ENCODE results near the gene SDCBP2. TPM values are rescaled to one million over a fixed set of nuclear protein-coding genes. Genes with fewer than 3 reads are reported as not detected.

The SDCBP2 gene
- total and polyA plus RNA-seq, 2 of the 8 experiments (the other 6 are each of a cell fraction or from before 2014, with no cell fraction given) = 4.2 to 6.7 TPM

DNA sequence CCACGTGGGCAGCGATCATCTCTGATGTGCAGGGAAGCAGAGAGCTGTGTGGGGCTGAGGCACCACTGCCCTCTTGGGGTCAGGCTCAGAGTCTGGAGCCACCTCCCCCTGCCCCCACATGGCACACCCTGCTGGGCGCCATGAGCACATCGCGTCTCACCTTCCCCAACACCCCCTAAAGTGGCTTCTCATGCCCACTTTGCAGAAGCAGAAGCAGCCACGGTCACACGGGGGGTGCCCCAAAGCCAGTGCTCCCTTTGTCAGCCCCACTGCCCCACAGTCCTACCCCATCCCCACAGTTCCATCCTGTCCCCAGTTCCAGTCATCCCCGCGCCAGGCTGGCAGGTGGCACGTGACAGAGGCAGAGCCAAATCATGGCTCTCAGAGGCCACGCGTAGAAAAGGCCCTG, 19.5 kb downstream of the SDCBP2 start:
- no peak for FAIRE-seq
- ChIA-PET CTCF (ENCODE audit: partially characterized antibody) (interaction anchor here (0.9 to 1.3 kb wide), 4 partner anchors 13 to 110 kb away, joined by 3 to 4 read pairs (median 3); no protein-coding TSS in a partner anchor), POLR2A (ENCODE audit: partially characterized antibody) (interaction anchor here (1.5 to 2.6 kb wide), 4 partner anchors 10 to 42 kb away, joined by 3 to 6 read pairs (median 6); no protein-coding TSS in a partner anchor)
- no peak overlapping the region for H4K8ac ChIP-seq (ENCODE audit: extremely low read depth, insufficient read depth, low read length)
- DNase-seq (ENCODE audit: low read depth in 1 of 2, low spot score in 2 of 2) = peak in 1 of 2 experiments; percentile 65
- no peak overlapping the region for H4K91ac ChIP-seq (replicated peaks; ENCODE audit: insufficient read length, low read length)
- no peak overlapping the region for H3K9ac ChIP-seq (replicated peaks in 1 of 4; ENCODE audit: extremely low read depth in 1 of 4, low read depth in 3 of 4, low read length in 3 of 4)
- no peaks in the 10 kb centered on the region for H3K9me3 ChIP-seq (ENCODE audit: insufficient read depth in 2 of 2, low read depth in 1 of 2, low read length in 1 of 2)
- no peak overlapping the region for H3K4me3 ChIP-seq (ENCODE audit: extremely low read depth in 1 of 4, insufficient read depth in 2 of 4, low read depth in 3 of 4, low read length in 4 of 4)
- no peak overlapping the region for H2BK5ac ChIP-seq (ENCODE audit: low read depth, low read length)
- H3K23me2 ChIP-seq (ENCODE audit: low read depth, low read length) = peaks cover 3% of the 10 kb centered on the region; the same call in 1 of the 2 replicates
- no peak overlapping the region for H2BK15ac ChIP-seq (ENCODE audit: low read length)
- WGBS, 2 experiments (ENCODE audit: extremely low coverage in 1 of 2, insufficient coverage in 1 of 2, insufficient read length in 1 of 2, insufficient replicate concordance in 2 of 2, low coverage in 1 of 2, low lambda C conversion rate in 2 of 2, missing lambda C conversion rate in 1 of 2) = 75% methylated on average over 12 of the region's 12 CpGs; no CpG with 5 or more reads in 1 of the 2 experiments
- H3K18ac ChIP-seq (ENCODE audit: extremely low read depth, low read length) = no peak overlapping the region
- H4K5ac ChIP-seq (ENCODE audit: insufficient read length, low read depth, low read length) = no peak overlapping the region
- no peak overlapping the region for H3K23ac ChIP-seq (ENCODE audit: insufficient read length)
- H3K79me2 ChIP-seq (ENCODE audit: control insufficient read depth in 1 of 2, insufficient read depth in 2 of 2, low read length in 2 of 2) = no peaks in the 10 kb centered on the region
- no peaks in the 10 kb centered on the region for H4K20me1 ChIP-seq (replicated peaks in 1 of 2; ENCODE audit: control insufficient read depth in 1 of 2, insufficient read depth in 2 of 2, low read length in 2 of 2)
- peaks cover 0 to 2% (median 0%) of the 10 kb centered on the region in 4 experiments; a peak in 4 of 7 replicates for H3K4me1 ChIP-seq (replicated peaks in 1 of 4; ENCODE audit: control insufficient read depth in 3 of 4, insufficient read depth in 4 of 4, low read length in 3 of 4)
- no peaks in the 10 kb centered on the region for H3K79me1 ChIP-seq (ENCODE audit: low read depth, low read length)
- no peak overlapping the region for H2AK5ac ChIP-seq (ENCODE audit: low read depth, low read length)
- H3K36me3 ChIP-seq (ENCODE audit: control insufficient read depth in 2 of 4, insufficient read depth in 4 of 4, low read length in 3 of 4) = no peaks in the 10 kb centered on the region; a peak in 1 of 8 replicates
- H3K56ac ChIP-seq (replicated peaks; ENCODE audit: insufficient read length, low read depth, low read length) = no peak overlapping the region
- H2AFZ ChIP-seq (ENCODE audit: low read length) = no peak overlapping the region
- H3K4me2 ChIP-seq (ENCODE audit: insufficient read depth in 1 of 2, low read depth in 2 of 2, low read length in 2 of 2) = no peak overlapping the region
- peaks cover 0 to 12% (median 10%) of the 10 kb centered on the region in 4 experiments; a peak in 5 of 7 replicates for H3K27me3 ChIP-seq (replicated peaks in 1 of 4; ENCODE audit: control insufficient read depth in 3 of 4, extremely low read depth in 1 of 4, insufficient read depth in 3 of 4, low read length in 3 of 4)
- H2BK20ac ChIP-seq (ENCODE audit: low read length) = no peak overlapping the region
- no peak overlapping the region for H3K4ac ChIP-seq (replicated peaks; ENCODE audit: insufficient read length, low read depth, low read length)
- H3K14ac ChIP-seq (ENCODE audit: insufficient read length) = no peak overlapping the region
- no peak overlapping the region for H2BK120ac ChIP-seq (replicated peaks; ENCODE audit: low read depth, low read length)
- no peak overlapping the region for H3K27ac ChIP-seq (ENCODE audit: low read depth, low read length)
- H2BK12ac ChIP-seq (ENCODE audit: low read depth, low read length) = peak overlapping the region; percentile 50; the same call in 1 of the 2 replicates
- TF ChIP-seq CHD1 (IDR thresholded peaks at IDR 0.05; ENCODE audit: low read depth, low read length) (no peak), CREB1 (IDR thresholded peaks at IDR 0.05) (no peak), TBP (IDR thresholded peaks at IDR 0.05; ENCODE audit: low read depth, low read length) (no peak), TEAD4 (IDR thresholded peaks at IDR 0.05; ENCODE audit: low read depth, low read length) (no peak), RXRA (IDR thresholded peaks at IDR 0.05; ENCODE audit: insufficient read depth, low read depth, low read length) (no peak), EZH2 (IDR thresholded peaks at IDR 0.05; ENCODE audit: low read depth, low read length, severe bottlenecking) (no peak), YY1 (IDR thresholded peaks at IDR 0.05; ENCODE audit: low read depth, low read length) (no peak), SRF (IDR thresholded peaks at IDR 0.05; ENCODE audit: low read depth, low read length) (no peak), GABPA (IDR thresholded peaks at IDR 0.05; ENCODE audit: borderline replicate concordance, insufficient read depth, low read length) (no peak)
- TF ChIP-seq, protein P1, sequence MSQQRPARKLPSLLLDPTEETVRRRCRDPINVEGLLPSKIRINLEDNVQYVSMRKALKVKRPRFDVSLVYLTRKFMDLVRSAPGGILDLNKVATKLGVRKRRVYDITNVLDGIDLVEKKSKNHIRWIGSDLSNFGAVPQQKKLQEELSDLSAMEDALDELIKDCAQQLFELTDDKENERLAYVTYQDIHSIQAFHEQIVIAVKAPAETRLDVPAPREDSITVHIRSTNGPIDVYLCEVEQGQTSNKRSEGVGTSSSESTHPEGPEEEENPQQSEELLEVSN (IDR thresholded peaks at IDR 0.05) = no peak
- TF ChIP-seq, protein P2, sequence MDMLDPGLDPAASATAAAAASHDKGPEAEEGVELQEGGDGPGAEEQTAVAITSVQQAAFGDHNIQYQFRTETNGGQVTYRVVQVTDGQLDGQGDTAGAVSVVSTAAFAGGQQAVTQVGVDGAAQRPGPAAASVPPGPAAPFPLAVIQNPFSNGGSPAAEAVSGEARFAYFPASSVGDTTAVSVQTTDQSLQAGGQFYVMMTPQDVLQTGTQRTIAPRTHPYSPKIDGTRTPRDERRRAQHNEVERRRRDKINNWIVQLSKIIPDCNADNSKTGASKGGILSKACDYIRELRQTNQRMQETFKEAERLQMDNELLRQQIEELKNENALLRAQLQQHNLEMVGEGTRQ (IDR thresholded peaks at IDR 0.05; ENCODE audit: low read length) = no peak

Data from H1 (cell line).